Heart right ventricle (tissue), 16 donors: ENCODE measurements around the gene PXYLP1. TPM values are rescaled to one million over a fixed set of nuclear protein-coding genes. Genes with fewer than 3 reads are reported as not detected.

Experiments used
- ATAC-seq, 8 donors: fragments of 200-7000 bp; cut with Tn5 transposase; one replicate each; pipeline ENCODE4 v1.9.1; 2020; ENCODE audit warnings: mild to moderate bottlenecking in 8 of 8, moderate library complexity in 8 of 8, moderate number of reproducible peaks in 1 of 8
- DNase-seq, 2 donors: peaks; one replicate each; pipeline ENCODE4 v3.0.0-alpha.2; 2020
- H3K27ac ChIP-seq, 10 donors: fragments of 200-600 bp; sonication (generic) in 2 of 10; one replicate each; pipeline versions ENCODE4 v1.5.0 to v1.8.0; 2020 to 2022; ENCODE audit warnings: mild to moderate bottlenecking in 3 of 10
- H3K27me3 ChIP-seq, 7 donors: fragments of 200-600 bp; one replicate each; pipeline ENCODE4 v1.8.0; 2021 to 2022; ENCODE audit warnings: mild to moderate bottlenecking in 2 of 7
- H3K36me3 ChIP-seq, 9 donors: fragments of 200-600 bp; sonication (generic) in 1 of 9; one replicate each; pipeline versions ENCODE4 v1.5.0 to v1.8.0; 2020 to 2022; ENCODE audit warnings: mild to moderate bottlenecking in 2 of 9
- H3K4me1 ChIP-seq, 9 donors: fragments of 200-600 bp; sonication (generic) in 1 of 9; one replicate each; pipeline versions ENCODE4 v1.5.0 to v1.8.0; 2020 to 2022; ENCODE audit warnings: mild to moderate bottlenecking in 4 of 9
- H3K4me3 ChIP-seq, 10 donors: fragments of 200-600 bp; sonication (generic) in 2 of 10; one replicate each; pipeline versions ENCODE4 v1.5.0 to v1.8.0; 2020 to 2022; ENCODE audit warnings: mild to moderate bottlenecking in 7 of 10, moderate library complexity in 2 of 10
- H3K9me3 ChIP-seq, 11 donors: fragments of 200-600 bp in 10 of 11; sonication (generic) in 2 of 11; one replicate each; pipeline versions ENCODE4 v1.5.0 to v1.8.0; 2013 to 2022; ENCODE audit warnings: mild to moderate bottlenecking in 2 of 11, control low read depth in 1 of 11, moderate library complexity in 1 of 11
- WGBS, 2 donors: extraction: QIAGEN DNeasy Blood & Tissue Kit; methylation state at CpG; one replicate each; pipeline ENCODE4 v1.1.7; 2013; ENCODE audit warnings: inconsistent platforms in 1 of 2; 5-methylcytosine and 5-hydroxymethylcytosine counted together
- intact Hi-C, 10 donors: fragments of 100-400 bp; cut with DNase I; formaldehyde crosslinking; loops; one replicate each; pipeline versions ENCODE4 v1.11.1 to v1.14.2; 2022
- polyA plus RNA-seq, 2 donors: library from polyadenylated mRNA; stranded (reverse); fragments of 200-250 nt; gene quantifications; one replicate each; pipeline ENCODE4 v1.2.3, GENCODE V29; 2013
- total RNA-seq, 10 donors: library from RNA; stranded (reverse); fragmentation: NEBNext Ultra II Directional in 3 of 10; extraction: Animal tissue kit (Norgen Biotek cat#: 25700) in 3 of 10; gene quantifications; one replicate each; pipeline versions ENCODE4 v1.2.1 to v1.2.4, GENCODE V29; 2021 to 2023
- TF ChIP-seq, protein P1 (sequence below), 9 donors: fragments of 200-600 bp; sonication (generic) in 2 of 9; IDR thresholded peaks; one replicate each; pipeline versions ENCODE4 v1.5.0 to v1.8.0; 2021 to 2022; ENCODE audit warnings: antibody characterized with exemption in 9 of 9, mild to moderate bottlenecking in 5 of 9, moderate library complexity in 1 of 9
- donor health status: Arrhythmogenic right ventricular cardiomyopathy.
- donor health status: ischemic (EF 13 %, LVEDD 7.1; RV severe dilation, severe dysfunction).
- donor health status: healthy with polysubstance abuse.
- donor health status: DM: no; HTN: yes; CAD: no.
- donor health status: DM: no; HTN: no; CAD: no.
- donor health status: ischemic (EF 25% LVEDD 6.9; RV normal size, moderate dysfunction).
- donor health status: ischemic (EF 25% LVEDD 5.7; RV mildly dilated, moderate dysfunction).
- donor health status: healthy.
- donor health status: DM: yes; HTN: yes; CAD: no.
- donor health status: Ischemic cardiomyopathy.
- donor health status: ischemic (EF 35%, LVEDD 5.7; RV mildly dilated, moderate dysfunction).
- donor health status: nonischemic (EF 11% LVEDD 7.7; RV severe dilation, severe dysfunction).
- donor health status: DM: yes; HTN: yes; CAD: no.
- donor health status: PGD.
- donor health status: ischemic (EF 29% LVEDD 5.4; RV normal size, mild dysfunction).
- donor health status: nonischemic (EF 23%, LVEDD 6.1; RV moderate dilation, normal function).

The PXYLP1 gene
- total and polyA plus RNA-seq, 12 donors, result 8.7 to 33.5 (median 17.9) TPM

DNA sequence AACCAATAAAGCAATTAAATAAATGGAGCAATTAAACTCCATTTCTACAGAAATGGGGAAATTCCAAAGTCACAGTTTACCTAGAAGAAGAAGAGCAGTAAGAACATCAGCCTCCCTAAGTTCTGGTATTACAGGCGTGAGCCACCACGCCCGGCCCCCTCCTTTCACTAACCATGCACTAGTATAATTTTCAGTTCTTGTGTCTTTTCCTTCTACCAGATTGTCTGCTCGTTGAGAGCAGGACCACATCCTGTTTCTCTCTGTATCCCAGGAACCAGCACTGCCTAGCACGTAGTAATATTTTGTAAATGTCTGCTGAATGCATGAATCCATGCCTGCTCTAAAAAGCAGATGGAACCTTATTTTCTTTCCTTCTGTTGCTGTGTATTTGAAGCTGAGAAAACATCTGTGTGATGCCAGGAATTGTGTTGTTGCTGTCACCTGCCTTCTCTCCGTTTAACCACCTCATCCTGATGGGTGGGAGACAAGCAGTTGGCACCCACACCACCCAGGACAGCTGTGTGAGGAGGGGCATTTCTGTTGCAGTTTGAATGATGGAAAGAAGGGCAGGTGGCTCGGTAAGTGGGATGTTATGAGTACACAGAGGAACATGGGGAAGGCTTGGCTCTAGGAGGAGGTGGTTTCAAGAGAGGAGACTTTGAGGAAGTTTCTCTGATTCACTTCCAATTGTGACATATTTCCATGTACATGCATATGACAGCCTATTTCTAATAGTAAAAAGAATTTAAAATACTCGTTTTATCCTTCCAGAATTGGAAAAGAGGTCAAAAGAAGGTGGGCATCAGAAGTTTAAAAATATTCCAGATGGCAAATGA, 30.1 kb downstream of the PXYLP1 start:
- TF ChIP-seq, protein P1, sequence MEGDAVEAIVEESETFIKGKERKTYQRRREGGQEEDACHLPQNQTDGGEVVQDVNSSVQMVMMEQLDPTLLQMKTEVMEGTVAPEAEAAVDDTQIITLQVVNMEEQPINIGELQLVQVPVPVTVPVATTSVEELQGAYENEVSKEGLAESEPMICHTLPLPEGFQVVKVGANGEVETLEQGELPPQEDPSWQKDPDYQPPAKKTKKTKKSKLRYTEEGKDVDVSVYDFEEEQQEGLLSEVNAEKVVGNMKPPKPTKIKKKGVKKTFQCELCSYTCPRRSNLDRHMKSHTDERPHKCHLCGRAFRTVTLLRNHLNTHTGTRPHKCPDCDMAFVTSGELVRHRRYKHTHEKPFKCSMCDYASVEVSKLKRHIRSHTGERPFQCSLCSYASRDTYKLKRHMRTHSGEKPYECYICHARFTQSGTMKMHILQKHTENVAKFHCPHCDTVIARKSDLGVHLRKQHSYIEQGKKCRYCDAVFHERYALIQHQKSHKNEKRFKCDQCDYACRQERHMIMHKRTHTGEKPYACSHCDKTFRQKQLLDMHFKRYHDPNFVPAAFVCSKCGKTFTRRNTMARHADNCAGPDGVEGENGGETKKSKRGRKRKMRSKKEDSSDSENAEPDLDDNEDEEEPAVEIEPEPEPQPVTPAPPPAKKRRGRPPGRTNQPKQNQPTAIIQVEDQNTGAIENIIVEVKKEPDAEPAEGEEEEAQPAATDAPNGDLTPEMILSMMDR (IDR thresholded peaks at IDR 0.05), result no peak
- no peak for DNase-seq
- no peaks in the 10 kb centered on the region for H3K9me3 ChIP-seq
- no peaks in the 10 kb centered on the region for H3K27me3 ChIP-seq
- no peak for ATAC-seq
- H3K4me1 ChIP-seq, result peaks cover 0 to 6% (median 0%) of the 10 kb centered on the region in 9 donors
- intact Hi-C loops, result no loop called here
- 79 to 82% methylated on average over 8 of the region's 8 CpGs for WGBS, 2 donors
- no peak overlapping the region for H3K4me3 ChIP-seq
- peaks cover 0 to 41% (median 4%) of the 10 kb centered on the region in 9 donors for H3K36me3 ChIP-seq
- no peak overlapping the region for H3K27ac ChIP-seq

DNA sequence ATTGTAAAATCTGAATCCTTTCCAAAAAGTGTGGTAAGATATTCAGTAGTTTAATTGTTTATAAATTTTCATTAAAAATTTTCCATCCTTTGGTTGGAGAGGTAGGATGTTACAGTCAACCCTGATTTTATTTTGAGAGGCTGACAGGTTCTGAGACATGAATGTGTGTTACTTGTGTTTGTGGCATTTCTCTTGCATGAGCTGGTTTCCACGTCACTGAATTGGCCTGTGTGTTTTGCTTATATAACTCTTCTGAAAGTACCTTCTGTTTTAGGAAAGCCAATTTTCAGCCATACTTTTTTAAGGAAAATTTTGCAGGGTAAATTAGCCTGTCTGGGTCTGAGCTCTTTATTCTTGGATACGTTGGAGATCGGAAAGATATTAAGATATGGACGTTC, 30.7 kb downstream of the PXYLP1 start:
- WGBS, 2 donors, result 87 to 92% methylated on average over 4 of the region's 4 CpGs
- Histone ChIP-seq H3K36me3 (peaks cover 0 to 41% (median 4%) of the 10 kb centered on the region in 9 donors), H3K27me3 (no peaks in the 10 kb centered on the region), H3K4me3 (no peak overlapping the region), H3K27ac (no peak overlapping the region), H3K9me3 (no peaks in the 10 kb centered on the region), H3K4me1 (peaks cover 0 to 5% (median 0%) of the 10 kb centered on the region in 9 donors)
- DNase-seq (no peak), ATAC-seq (no peak)
- TF ChIP-seq, protein P1 (IDR thresholded peaks at IDR 0.05), result no peak
- intact Hi-C loops, result no loop called here

DNA sequence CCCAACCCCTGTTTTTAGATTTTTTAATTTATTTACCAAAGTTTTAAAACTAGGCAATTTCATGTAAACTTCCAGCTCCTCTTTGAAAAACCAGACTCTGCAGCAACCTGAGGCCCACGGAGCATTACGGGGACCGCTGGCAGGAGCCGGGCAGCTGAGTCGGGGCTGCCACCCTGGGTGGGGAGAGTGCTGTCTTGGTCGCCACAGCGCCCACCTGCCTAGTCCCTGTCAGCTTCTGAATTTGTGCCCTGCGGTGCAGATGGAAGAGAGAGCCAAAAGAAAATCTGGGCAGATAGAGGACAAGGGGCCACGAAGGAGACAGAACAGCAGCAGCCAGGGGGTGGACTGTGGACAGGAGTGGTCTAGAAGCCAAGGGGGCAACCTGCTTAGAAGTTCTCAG, 34.6 kb downstream of the PXYLP1 start:
- ATAC-seq (no peak), DNase-seq (no peak)
- H3K36me3 ChIP-seq, result peaks cover 0 to 29% (median 4%) of the 10 kb centered on the region in 9 donors
- WGBS, 2 donors, result 93 to 95% methylated on average over 9 of the region's 9 CpGs
- intact Hi-C loops, result no loop called here
- TF ChIP-seq, protein P1 (IDR thresholded peaks at IDR 0.05), result no peak
- H3K27ac ChIP-seq, result no peak overlapping the region
- peaks cover 0 to 10% (median 4%) of the 10 kb centered on the region in 9 donors for H3K4me1 ChIP-seq
- H3K27me3 ChIP-seq, result no peaks in the 10 kb centered on the region
- no peak overlapping the region for H3K4me3 ChIP-seq
- no peaks in the 10 kb centered on the region for H3K9me3 ChIP-seq

DNA sequence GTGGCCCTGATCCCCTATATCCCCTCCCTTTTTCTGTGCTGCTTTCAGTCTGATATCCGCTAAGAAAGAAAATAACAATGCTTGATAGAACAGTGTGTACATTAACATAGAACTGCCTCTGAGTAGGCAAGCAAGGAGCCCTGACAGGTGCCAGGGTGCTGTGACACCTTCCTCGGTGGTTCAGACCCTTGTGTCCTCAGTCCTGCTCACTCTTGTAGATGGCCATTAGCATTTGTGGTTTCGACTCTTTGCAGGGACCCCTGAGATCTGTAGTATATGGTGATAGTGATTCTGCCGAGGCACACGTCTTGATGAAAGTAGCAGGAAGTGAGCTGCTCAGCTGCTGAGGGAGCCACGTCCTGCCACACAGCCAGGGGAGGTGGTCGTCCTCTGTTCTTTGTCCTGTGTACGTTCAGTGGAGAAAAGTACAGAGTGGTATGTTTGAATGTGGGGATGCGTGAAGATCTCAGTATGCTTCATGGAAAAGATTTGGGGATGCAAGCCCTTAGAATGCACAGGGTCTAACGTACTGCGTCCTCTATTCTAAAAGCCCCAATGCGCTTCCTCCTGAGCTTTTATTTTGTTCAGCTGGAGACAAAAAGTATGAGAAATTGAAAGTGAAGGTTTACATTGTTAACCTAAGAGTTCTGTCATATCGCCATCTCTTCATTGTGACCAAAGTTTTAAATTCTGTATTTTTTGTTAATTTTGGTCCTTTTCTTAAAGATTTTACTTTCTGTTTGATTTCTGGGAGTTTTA, 35.4 kb downstream of the PXYLP1 start:
- DNase-seq (no peak), ATAC-seq (no peak)
- TF ChIP-seq, protein P1 (IDR thresholded peaks at IDR 0.05), result no peak
- peak overlapping the region in 2 of 10 donors; percentile 44 to 81 for H3K27ac ChIP-seq
- H3K4me3 ChIP-seq, result peak overlapping the region in 6 of 10 donors; percentile 27 to 49 (median 39)
- peaks cover 0 to 17% (median 4%) of the 10 kb centered on the region in 9 donors for H3K4me1 ChIP-seq
- intact Hi-C loops, result no loop called here
- WGBS, 2 donors, result 56 to 66% methylated on average over 13 of the region's 13 CpGs
- no peaks in the 10 kb centered on the region for H3K27me3 ChIP-seq
- no peaks in the 10 kb centered on the region for H3K9me3 ChIP-seq
- peaks cover 0 to 21% (median 4%) of the 10 kb centered on the region in 9 donors for H3K36me3 ChIP-seq
